Spinal cord (tissue), 10 donors: ENCODE results near the gene OSBPL2. TPM values are rescaled to one million over a fixed set of nuclear protein-coding genes. Genes with fewer than 3 reads are reported as not detected.

Experiments used
- DNase-seq, 6 donors: peaks; one replicate each; pipeline versions ENCODE4 v3.0.0 to v3.0.0-alpha.2; 2013 to 2015; ENCODE audit warnings: low spot score in 6 of 6, low read depth in 4 of 6
- H3K27ac ChIP-seq: one replicate; pipeline ENCODE4 v1.5.1; 2013; ENCODE audit warnings: low read depth, low read length, control low read depth
- H3K27me3 ChIP-seq: one replicate; pipeline ENCODE4 v1.6.1; 2013; ENCODE audit warnings: low read length; ENCODE audit not compliant: control insufficient read depth, insufficient read depth
- H3K36me3 ChIP-seq: one replicate; pipeline ENCODE4 v1.6.1; 2013; ENCODE audit warnings: low read length; ENCODE audit not compliant: control insufficient read depth, insufficient read depth
- H3K4me1 ChIP-seq: one replicate; pipeline ENCODE4 v1.6.1; 2013; ENCODE audit warnings: low read length; ENCODE audit not compliant: control insufficient read depth, insufficient read depth
- H3K4me3 ChIP-seq: one replicate; pipeline ENCODE4 v1.5.1; 2013; ENCODE audit warnings: low read depth, low read length, control low read depth
- H3K9me3 ChIP-seq: one replicate; pipeline ENCODE4 v1.6.1; 2013; ENCODE audit warnings: low read length; ENCODE audit not compliant: control insufficient read depth, insufficient read depth
- WGBS: methylation state at CpG from one replicate; pipeline ENCODE4 v1.1.5; 2013; ENCODE audit warnings: missing lambda C conversion rate; ENCODE audit not compliant: insufficient coverage; 5-methylcytosine and 5-hydroxymethylcytosine counted together
- polyA plus RNA-seq, 2 donors: library from polyadenylated mRNA; unstranded; fragments of 120-200 nt; gene quantifications; one replicate each; pipeline ENCODE4 v1.2.1, GENCODE V29; 2013; ENCODE audit not compliant: insufficient read length in 2 of 2
- total RNA-seq, 2 donors: library from RNA; depleted of rRNA in 1 of 2; stranded (reverse); fragments of 120-200 nt in 1 of 2; fragments of >200 nt in 1 of 2; gene quantifications; one replicate each; pipeline versions ENCODE4 v1.2.3 to v1.2.4, GENCODE V29; 2013 to 2014
- donor health status: healthy.

Gene OSBPL2
- total and polyA plus RNA-seq, 4 donors: 37.0 to 52.5 (median 44.0) TPM

DNA sequence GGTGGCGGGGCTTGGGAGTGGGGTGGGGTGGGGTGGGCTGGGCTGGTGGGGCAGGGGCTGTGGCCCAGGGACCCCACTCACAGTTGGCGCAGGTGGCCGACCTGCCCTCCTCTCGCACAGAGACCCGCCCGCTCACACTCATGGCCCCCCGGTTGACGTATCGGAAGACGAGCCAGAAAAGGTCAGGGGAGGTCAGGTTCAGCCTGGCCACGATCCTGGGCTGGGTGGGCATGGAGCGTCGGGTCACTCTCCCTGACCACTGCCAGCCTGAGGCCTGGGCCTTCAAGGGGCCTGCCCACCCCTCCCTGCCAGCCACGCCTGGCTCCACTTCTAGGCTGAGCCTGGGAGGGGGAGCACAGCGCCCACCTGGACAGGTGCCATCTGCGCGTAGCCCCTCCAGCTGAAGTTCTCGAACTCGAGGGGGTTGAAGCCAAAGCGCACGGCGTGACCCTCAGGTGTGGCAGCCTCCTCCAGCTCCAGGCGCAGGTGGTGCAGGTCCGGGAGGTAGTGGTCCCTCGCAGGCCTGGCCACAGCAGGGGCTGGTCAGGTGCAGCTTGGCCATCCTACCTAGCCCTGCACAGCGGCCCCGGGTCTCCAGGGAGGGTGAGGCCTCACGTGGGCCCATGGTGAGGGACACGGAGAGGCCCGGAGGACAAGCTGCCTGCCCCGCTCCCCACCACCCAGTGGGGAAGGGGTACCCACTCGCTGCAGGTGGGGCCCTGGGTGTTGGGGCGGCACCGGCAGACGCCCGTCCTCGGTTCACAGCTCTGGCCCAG is 95.7 kb downstream of the OSBPL2 start:
- H3K4me3 ChIP-seq: no peak overlapping the region
- H3K36me3 ChIP-seq: peaks cover 98% of the 10 kb centered on the region
- H3K9me3 ChIP-seq: no peaks in the 10 kb centered on the region
- no peak for DNase-seq
- 90% methylated on average over 36 of the region's 37 CpGs for WGBS
- H3K27me3 ChIP-seq: no peaks in the 10 kb centered on the region
- no peaks in the 10 kb centered on the region for H3K4me1 ChIP-seq
- H3K27ac ChIP-seq: no peak overlapping the region

DNA sequence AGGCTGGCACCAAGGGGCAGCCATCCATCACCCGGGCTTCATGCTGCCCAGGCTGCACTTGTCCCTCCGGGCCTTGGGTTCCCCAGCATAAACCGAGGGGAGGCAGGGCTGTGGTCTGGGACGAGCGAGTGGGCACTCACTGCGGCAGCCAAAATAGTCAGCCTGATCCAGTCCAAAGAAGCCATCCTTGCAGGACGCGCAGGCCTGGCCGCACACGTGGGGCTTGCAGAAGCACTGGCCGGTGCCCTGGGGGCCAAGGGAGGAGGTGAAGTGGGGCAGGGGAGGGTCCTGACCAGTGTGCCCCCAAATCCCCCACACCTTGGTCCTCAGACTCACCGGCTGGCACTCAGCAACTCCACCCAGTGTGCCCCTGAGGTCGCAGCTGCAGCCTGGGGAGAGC is 96.6 kb downstream of the OSBPL2 start:
- Histone ChIP-seq H3K36me3 (peaks cover 89% of the 10 kb centered on the region), H3K27ac (no peak overlapping the region), H3K27me3 (no peaks in the 10 kb centered on the region), H3K4me1 (no peaks in the 10 kb centered on the region), H3K4me3 (no peak overlapping the region), H3K9me3 (no peaks in the 10 kb centered on the region)
- WGBS: 93% methylated on average over 11 of the region's 13 CpGs
- DNase-seq: no peak

DNA sequence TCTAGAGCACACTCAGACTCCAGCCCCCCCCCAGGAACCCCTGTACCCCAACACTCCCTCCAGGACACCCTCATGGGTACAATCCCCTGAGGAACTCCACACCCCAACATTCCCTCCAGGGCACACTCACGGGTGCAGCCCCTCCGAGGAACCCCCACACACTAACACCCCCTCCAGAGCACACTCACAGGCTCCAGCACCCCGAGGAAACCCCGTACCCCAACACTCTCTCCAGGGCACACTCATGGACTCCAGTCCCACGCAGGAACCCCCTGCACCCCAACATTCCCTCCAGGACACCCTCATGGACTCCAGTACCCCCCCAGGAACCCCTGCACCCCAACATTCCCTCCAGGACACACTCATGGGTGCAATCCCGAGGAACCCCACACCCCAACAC is 97.2 kb downstream of the OSBPL2 start:
- Histone ChIP-seq H3K36me3 (peaks cover 88% of the 10 kb centered on the region), H3K27ac (no peak overlapping the region), H3K4me1 (no peaks in the 10 kb centered on the region), H3K4me3 (no peak overlapping the region), H3K9me3 (no peaks in the 10 kb centered on the region), H3K27me3 (no peaks in the 10 kb centered on the region)
- 96% methylated on average over 6 of the region's 6 CpGs for WGBS
- DNase-seq: no peak

DNA sequence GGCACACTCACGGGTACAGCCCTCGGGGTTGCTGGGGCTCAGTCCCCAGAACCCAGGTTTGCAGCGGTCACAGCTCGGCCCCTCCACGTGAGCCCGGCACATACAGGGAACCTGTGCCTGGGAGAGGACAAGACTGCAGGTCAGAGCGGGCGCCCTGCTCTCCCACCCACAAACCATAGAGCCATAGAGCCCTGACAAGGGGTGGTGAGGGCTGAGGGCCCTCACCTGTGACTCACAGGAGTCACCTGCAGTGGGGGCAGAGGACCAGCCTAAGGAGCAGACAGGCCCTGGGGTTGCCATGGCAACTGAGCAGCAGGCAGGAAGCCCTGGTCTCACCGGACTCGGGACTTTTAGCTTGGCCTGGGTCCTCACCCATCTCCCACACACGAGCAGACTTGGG is 98.0 kb downstream of the OSBPL2 start:
- Histone ChIP-seq H3K4me3 (no peak overlapping the region), H3K9me3 (peaks cover 2% of the 10 kb centered on the region), H3K4me1 (no peaks in the 10 kb centered on the region), H3K27ac (no peak overlapping the region), H3K36me3 (peaks cover 82% of the 10 kb centered on the region), H3K27me3 (no peaks in the 10 kb centered on the region)
- no peak for DNase-seq
- 77% methylated on average over 9 of the region's 11 CpGs for WGBS

DNA sequence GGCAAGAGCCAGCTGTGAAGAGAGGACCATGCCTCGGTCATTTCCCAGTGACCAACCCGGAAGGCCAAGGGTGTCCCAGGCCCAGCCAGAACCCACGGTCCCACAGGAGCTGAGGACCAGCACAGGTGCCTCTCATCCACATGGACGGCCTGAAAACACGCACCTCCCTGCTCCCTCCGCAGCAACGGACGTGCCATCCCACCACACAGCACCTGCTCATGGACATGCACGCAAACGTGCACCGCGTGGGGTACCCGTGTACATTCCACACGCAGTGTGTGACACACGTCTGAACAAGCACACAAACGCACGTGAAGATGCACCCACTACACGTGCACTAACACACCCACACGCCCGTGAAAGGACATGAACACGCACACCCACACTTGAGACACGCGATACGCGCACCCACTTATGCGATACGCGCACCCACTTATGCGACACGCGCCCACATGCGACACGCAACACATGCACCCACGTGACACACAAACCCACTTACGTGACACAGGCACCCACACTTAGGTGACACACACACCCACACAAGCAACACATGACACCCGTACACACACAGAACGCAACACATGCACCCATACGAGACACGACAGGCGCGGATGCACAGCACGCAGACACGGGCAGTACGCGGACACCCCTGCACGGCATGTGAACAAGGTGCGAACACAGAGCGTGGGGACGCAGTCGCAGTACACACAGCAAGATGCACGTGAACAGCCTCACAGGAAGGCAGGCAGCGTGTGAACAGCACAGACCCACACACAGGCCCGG is 98.6 kb downstream of the OSBPL2 start:
- Histone ChIP-seq H3K4me1 (no peaks in the 10 kb centered on the region), H3K36me3 (peaks cover 75% of the 10 kb centered on the region), H3K27ac (no peak overlapping the region)

DNA sequence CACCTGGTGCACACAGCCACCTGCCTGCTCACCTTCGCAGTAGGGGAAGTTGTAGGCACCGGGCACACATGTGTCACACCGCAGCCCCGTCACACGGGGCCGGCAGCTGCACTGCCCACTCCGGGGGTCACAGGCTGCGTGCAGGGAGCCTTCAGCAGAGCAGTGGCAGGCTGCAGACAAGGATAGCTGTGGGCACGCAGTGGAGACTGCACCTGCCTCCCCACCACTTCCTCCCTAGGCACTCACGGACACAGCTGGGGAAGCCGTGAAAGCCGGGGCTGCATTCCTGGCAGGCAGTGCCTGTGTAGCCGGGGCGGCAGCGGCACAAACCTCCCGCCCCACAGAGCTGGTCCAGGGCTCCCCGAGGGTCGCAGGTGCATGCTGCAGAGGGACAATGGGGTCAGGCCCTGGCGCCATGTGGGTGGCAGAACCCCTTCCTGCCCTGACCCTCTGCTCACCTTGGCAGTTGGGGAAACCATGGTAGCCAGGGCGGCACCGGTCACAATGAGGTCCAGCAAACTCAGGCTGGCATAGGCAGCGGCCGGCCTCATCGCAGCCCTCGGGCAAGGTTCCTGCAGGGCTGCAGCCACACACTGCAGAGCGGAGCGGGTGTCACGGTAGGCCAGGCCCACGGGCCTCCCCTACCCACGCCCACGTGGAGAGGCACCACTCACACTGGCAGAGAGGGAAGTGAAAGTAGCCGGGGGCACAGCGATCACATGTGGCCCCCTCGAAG is 99.4 kb downstream of the OSBPL2 start:
- Histone ChIP-seq H3K4me3 (no peak overlapping the region), H3K9me3 (peaks cover 2% of the 10 kb centered on the region), H3K27ac (no peak overlapping the region), H3K36me3 (peaks cover 68% of the 10 kb centered on the region), H3K27me3 (no peaks in the 10 kb centered on the region), H3K4me1 (no peaks in the 10 kb centered on the region)
- WGBS: 87% methylated on average over 34 of the region's 34 CpGs
- DNase-seq: no peak

More for the DNA sequence above, 98.6 kb downstream of the OSBPL2 start:
- DNase-seq: no peak
- H3K9me3 ChIP-seq: peaks cover 2% of the 10 kb centered on the region
- H3K4me3 ChIP-seq: no peak overlapping the region
- no peaks in the 10 kb centered on the region for H3K27me3 ChIP-seq
- WGBS: 93% methylated on average over 53 of the region's 53 CpGs

DNA sequence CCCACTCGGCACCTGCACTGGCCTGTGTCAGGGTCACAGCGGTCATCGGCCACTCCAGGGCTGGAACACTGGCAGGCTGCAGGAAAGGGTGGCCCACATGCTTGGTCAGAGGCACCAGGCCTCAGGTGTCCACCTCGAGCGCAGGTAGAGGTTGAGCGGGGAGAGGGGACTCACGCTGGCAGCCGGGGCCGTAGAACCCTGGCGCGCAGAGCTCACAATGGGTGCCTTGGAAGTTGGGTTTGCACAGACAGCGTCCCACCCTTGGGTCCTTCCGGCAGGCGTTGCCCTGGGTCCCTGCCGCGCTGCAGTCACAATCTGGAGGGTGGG is 99.9 kb downstream of the OSBPL2 start:
- Histone ChIP-seq H3K36me3 (peaks cover 62% of the 10 kb centered on the region), H3K27ac (no peak overlapping the region), H3K9me3 (peaks cover 2% of the 10 kb centered on the region), H3K4me3 (no peak overlapping the region), H3K4me1 (no peaks in the 10 kb centered on the region), H3K27me3 (no peaks in the 10 kb centered on the region)
- DNase-seq: no peak
- WGBS: 92% methylated on average over 16 of the region's 16 CpGs

DNA sequence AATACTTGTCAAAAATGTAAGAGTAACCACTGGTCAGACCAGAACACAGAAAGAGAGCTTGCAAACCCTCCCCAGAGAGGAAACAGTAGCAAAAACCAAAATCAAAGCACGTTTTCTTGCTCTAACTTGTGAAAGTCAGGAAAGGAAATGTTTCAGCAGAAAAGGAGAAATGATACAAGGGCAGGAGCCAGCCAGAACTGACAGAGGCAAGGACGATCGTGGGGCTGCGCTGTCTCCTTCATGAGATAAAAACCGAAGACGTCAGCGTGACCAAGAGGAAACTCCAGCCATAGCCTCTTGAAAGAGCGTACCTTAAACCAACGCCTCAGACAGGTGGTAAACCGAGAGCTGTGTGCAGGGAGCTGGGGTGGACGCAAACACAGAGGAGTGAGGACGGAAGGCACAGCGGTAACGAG is 101.3 kb downstream of the OSBPL2 start:
- H3K36me3 ChIP-seq: peaks cover 48% of the 10 kb centered on the region
- H3K4me3 ChIP-seq: no peak overlapping the region
- no peak for DNase-seq
- no peak overlapping the region for H3K27ac ChIP-seq
- H3K27me3 ChIP-seq: no peaks in the 10 kb centered on the region
- H3K4me1 ChIP-seq: no peaks in the 10 kb centered on the region
- WGBS: 92% methylated on average over 13 of the region's 14 CpGs
- H3K9me3 ChIP-seq: peaks cover 2% of the 10 kb centered on the region

DNA sequence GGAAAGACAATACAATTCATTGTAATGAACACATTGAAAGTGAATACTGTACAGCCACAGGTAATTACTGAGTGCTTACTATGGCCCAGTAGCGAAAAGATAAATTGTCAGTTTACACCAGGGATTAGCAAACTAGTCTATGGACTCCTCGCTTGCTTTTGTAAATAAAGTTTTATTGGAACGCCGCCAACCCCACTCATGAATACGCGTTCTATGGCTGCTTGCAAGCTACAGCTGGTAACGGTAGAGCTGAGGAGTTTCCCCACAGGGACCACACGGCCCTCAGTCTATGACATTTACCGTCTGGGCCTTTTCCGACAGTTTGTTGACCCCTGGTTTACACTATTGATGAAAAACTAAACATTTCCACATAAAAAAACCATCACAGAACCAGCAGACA is 104.6 kb downstream of the OSBPL2 start:
- Histone ChIP-seq H3K4me1 (peaks cover 4% of the 10 kb centered on the region), H3K4me3 (no peak overlapping the region), H3K36me3 (peaks cover 38% of the 10 kb centered on the region), H3K27me3 (no peaks in the 10 kb centered on the region), H3K27ac (no peak overlapping the region), H3K9me3 (peaks cover 2% of the 10 kb centered on the region)
- no peak for DNase-seq
- WGBS: 72% methylated on average over 8 of the region's 10 CpGs
